Hepatocyte (in vitro differentiated cells): ENCODE results near the gene CEP78. TPM values are rescaled to one million over a fixed set of nuclear protein-coding genes. Genes with fewer than 3 reads are reported as not detected.

ENCODE experiments used
- DNase-seq: peaks from one replicate; pipeline ENCODE4 v3.0.0-alpha.2; 2016; ENCODE audit warnings: low spot score
- H2AFZ ChIP-seq: fragments of 200-600 bp; sonication (generic); 2 replicates; pipeline ENCODE4 v1.6.0; 2016; ENCODE audit warnings: antibody characterized with exemption, mild to moderate bottlenecking
- H3K27ac ChIP-seq: fragments of 200-600 bp; sonication (generic); 2 replicates; pipeline ENCODE4 v1.5.1; 2016; ENCODE audit warnings: mild to moderate bottlenecking
- H3K27me3 ChIP-seq: fragments of 200-600 bp; sonication (generic); 2 replicates; pipeline ENCODE4 v1.6.1; 2016
- H3K36me3 ChIP-seq: fragments of 200-600 bp; sonication (generic); replicated peaks from 2 replicates; pipeline ENCODE4 v1.5.1; 2016; ENCODE audit warnings: low read depth; ENCODE audit not compliant: insufficient read depth
- H3K4me1 ChIP-seq: fragments of 200-600 bp; sonication (generic); 2 replicates; pipeline ENCODE4 v1.5.1; 2016; ENCODE audit warnings: mild to moderate bottlenecking, moderate library complexity; ENCODE audit not compliant: insufficient read depth
- H3K4me2 ChIP-seq: fragments of 200-600 bp; sonication (generic); 2 replicates; pipeline ENCODE4 v1.6.0; 2016
- H3K4me3 ChIP-seq: fragments of 200-600 bp; sonication (generic); 2 replicates; pipeline ENCODE4 v1.5.1; 2016; ENCODE audit warnings: mild to moderate bottlenecking
- H3K79me2 ChIP-seq: fragments of 200-600 bp; sonication (generic); 2 replicates; pipeline ENCODE4 v1.6.0; 2017; ENCODE audit warnings: mild to moderate bottlenecking
- H3K9me2 ChIP-seq: fragments of 200-600 bp; sonication (generic); replicated peaks from 2 replicates; pipeline ENCODE4 v1.6.0; 2017; ENCODE audit warnings: mild to moderate bottlenecking; ENCODE audit not compliant: insufficient read depth
- H3K9me3 ChIP-seq: fragments of 200-600 bp; sonication (generic); 2 replicates; pipeline ENCODE4 v1.5.1; 2016; ENCODE audit warnings: low read depth, mild to moderate bottlenecking
- H4K20me1 ChIP-seq: fragments of 200-600 bp; sonication (generic); 2 replicates; pipeline ENCODE4 v1.6.0; 2016; ENCODE audit warnings: mild to moderate bottlenecking; ENCODE audit not compliant: insufficient read depth, poor library complexity, severe bottlenecking
- CTCF ChIP-seq: fragments of 200-600 bp; sonication (generic); IDR thresholded peaks from 2 replicates; pipeline ENCODE4 v1.5.1; 2016; ENCODE audit warnings: antibody characterized with exemption, mild to moderate bottlenecking; ENCODE audit not compliant: poor library complexity
- EZH2 ChIP-seq: fragments of 200-600 bp; sonication (generic); IDR thresholded peaks from 2 replicates; pipeline ENCODE4 v1.6.1; 2016; ENCODE audit warnings: antibody characterized with exemption, mild to moderate bottlenecking, borderline replicate concordance
- EZH2phosphoT487 ChIP-seq: fragments of 200-600 bp; sonication (generic); IDR thresholded peaks from one replicate; pipeline ENCODE4 v1.6.1; 2018; ENCODE audit warnings: antibody characterized with exemption, mild to moderate bottlenecking, low read depth, moderate library complexity; ENCODE audit not compliant: unreplicated experiment, severe bottlenecking
- WGBS: methylation state at CpG from one replicate; pipeline ENCODE4 v1.1.6; 2016; ENCODE audit warnings: low lambda C conversion rate; ENCODE audit errors: missing lambda C conversion rate; 5-methylcytosine and 5-hydroxymethylcytosine counted together
- polyA plus RNA-seq: library from polyadenylated mRNA; unstranded; fragments of >200 nt; fragmentation: Nextera tagmentation; extraction: Ambion mirVana; gene quantifications from 2 replicates; pipeline ENCODE4 v1.2.1, GENCODE V29; 2016
- total RNA-seq: library from RNA; depleted of rRNA; stranded (reverse); fragments of >200 nt; gene quantifications from 2 replicates; pipeline ENCODE4 v1.2.3, GENCODE V29; 2014

The CEP78 gene
- total and polyA plus RNA-seq, 2 experiments from 2014 or later = 8.1 to 17.2 TPM

- TF ChIP-seq EZH2 = no peak
- no peak for TF ChIP-seq EZH2phosphoT487
- TF ChIP-seq CTCF = no peak
- peak overlapping the region; percentile 43 for H3K4me3 ChIP-seq
- H3K9me2 ChIP-seq = no peaks in the 10 kb centered on the region
- no peaks in the 10 kb centered on the region for H3K36me3 ChIP-seq
- H3K9me3 ChIP-seq = no peaks in the 10 kb centered on the region
- peak overlapping the region; percentile 75 for H2AFZ ChIP-seq
- DNase-seq = no peak
- H3K27me3 ChIP-seq = no peaks in the 10 kb centered on the region
- peak overlapping the region; percentile 92 for H3K4me2 ChIP-seq
- H4K20me1 ChIP-seq = peaks cover 3% of the 10 kb centered on the region
- H3K27ac ChIP-seq = peak overlapping the region; percentile 73
- 63% methylated on average over 6 of the region's 6 CpGs for whole genome bisulfite sequencing
- H3K4me1 ChIP-seq = peaks cover 6% of the 10 kb centered on the region
- peaks cover 29% of the 10 kb centered on the region for H3K79me2 ChIP-seq
Measured at GRCh38 chr9:78295731-78296130, 59.9 kb downstream of the CEP78 start.

DNA sequence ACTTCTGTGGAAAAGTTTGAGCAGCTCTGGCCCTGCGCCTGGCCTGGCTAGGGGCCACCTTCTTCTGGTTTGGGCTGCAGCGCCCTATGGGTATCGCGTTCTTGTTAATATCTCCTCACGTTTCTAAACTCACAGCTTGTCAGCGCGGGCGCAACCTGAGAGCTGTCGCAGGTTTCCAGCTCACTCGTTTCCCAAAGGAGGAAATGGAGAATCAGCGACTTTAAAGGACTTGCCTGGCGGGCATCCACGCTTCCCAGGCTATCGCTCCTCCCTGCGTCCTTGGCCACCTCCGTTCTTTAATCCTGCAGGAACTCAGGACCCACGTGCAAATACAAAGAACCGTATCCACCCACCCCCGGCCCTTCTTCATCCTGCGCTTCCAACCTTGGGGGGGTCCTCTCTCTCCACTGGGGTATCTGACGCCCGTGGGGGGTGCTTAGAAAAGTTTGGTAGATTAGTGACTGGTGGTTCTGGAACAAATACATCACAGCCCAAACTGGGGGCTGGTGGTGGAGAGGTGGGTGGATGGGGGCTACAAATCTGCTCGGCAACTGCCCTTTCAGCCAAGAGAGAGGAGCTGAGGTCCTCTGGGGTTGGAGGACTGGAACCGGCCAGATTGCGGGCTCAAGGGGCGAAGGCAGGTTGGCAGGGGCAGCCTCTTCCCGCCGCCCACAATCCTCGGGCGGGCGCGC lies 60.5 kb downstream of the CEP78 start:
- Histone ChIP-seq H3K36me3 (no peaks in the 10 kb centered on the region), H2AFZ (peak overlapping the region; percentile 75), H3K4me3 (peak overlapping the region; percentile 43), H3K9me3 (no peaks in the 10 kb centered on the region), H3K27ac (peak overlapping the region; percentile 73), H3K79me2 (peaks cover 32% of the 10 kb centered on the region), H3K4me2 (peak overlapping the region; percentile 92), H3K27me3 (no peaks in the 10 kb centered on the region), H3K9me2 (no peaks in the 10 kb centered on the region), H3K4me1 (peaks cover 6% of the 10 kb centered on the region), H4K20me1 (peaks cover 3% of the 10 kb centered on the region)
- DNase-seq = peak; percentile 65
- TF ChIP-seq CTCF (no peak), EZH2phosphoT487 (no peak), EZH2 (no peak)
- 1% methylated on average over 32 of the region's 32 CpGs for WGBS

GRCh38 chr9:78296893-78297671 lies 61.2 kb downstream of the CEP78 start, which contains the start of gene PSAT1:
Gene PSAT1 (plus strand): TSS chr9:78297125. CDS start chr9:78297211, 86 bp downstream.
- Histone ChIP-seq H3K36me3 (no peaks in the 10 kb centered on the region), H3K9me3 (no peaks in the 10 kb centered on the region), H3K4me3 (peak within 1 kb of the TSS; percentile 77), H3K27ac (peak within 1 kb of the TSS; percentile 73), H3K4me1 (peaks cover 6% of the 10 kb centered on the region), H2AFZ (peak within 1 kb of the TSS; percentile 75), H3K9me2 (no peaks in the 10 kb centered on the region), H3K27me3 (no peaks in the 10 kb centered on the region), H4K20me1 (peaks cover 3% of the 10 kb centered on the region), H3K79me2 (peaks cover 33% of the 10 kb centered on the region), H3K4me2 (peak within 1 kb of the TSS; percentile 92)
- WGBS = 3% methylated on average over 73 of the region's 76 CpGs
- DNase-seq = peak; percentile 95
- TF ChIP-seq EZH2 (no peak), EZH2phosphoT487 (no peak), CTCF (no peak)
